Muscle layer of colon (tissue), 2 donors: ENCODE data around the gene TAF12.
A peak's percentile ranks its signal among the peaks of the same experiment; 100 is the strongest.
"Not testable (repeated sequence)": the region's sequence is repeated elsewhere in the genome, so short reads cannot be mapped to it uniquely, and the experiment has no call there.

ENCODE experiments used
- H3K27ac ChIP-seq: one replicate; pipeline ENCODE4 v1.7.0; 2013; ENCODE audit warnings: low read depth, mild to moderate bottlenecking, low read length, moderate library complexity
- H3K27me3 ChIP-seq, 2 donors: one replicate each; pipeline ENCODE4 v1.7.0; 2013; ENCODE audit warnings: low read length in 2 of 2, mild to moderate bottlenecking in 2 of 2; ENCODE audit not compliant: insufficient read depth in 2 of 2, control insufficient read depth in 1 of 2
- H3K36me3 ChIP-seq: one replicate; pipeline ENCODE4 v1.7.0; 2013; ENCODE audit warnings: mild to moderate bottlenecking, low read length; ENCODE audit not compliant: insufficient read depth
- H3K4me1 ChIP-seq: one replicate; pipeline ENCODE4 v1.7.0; 2013; ENCODE audit warnings: mild to moderate bottlenecking, low read length; ENCODE audit not compliant: insufficient read depth
- H3K4me3 ChIP-seq, 2 donors: one replicate each; pipeline ENCODE4 v1.7.0; 2013; ENCODE audit warnings: low read length in 2 of 2, low read depth in 1 of 2, mild to moderate bottlenecking in 1 of 2, moderate library complexity in 1 of 2
- H3K9ac ChIP-seq: one replicate; pipeline ENCODE4 v1.7.0; 2013; ENCODE audit warnings: low read length
- H3K9me3 ChIP-seq: one replicate; pipeline ENCODE4 v1.7.0; 2013; ENCODE audit warnings: mild to moderate bottlenecking, low read length
- donor health status: abdominal sarcoma.
- donor health status: Adenocarcinoma of cecum.

The TAF12 gene

GRCh38 chr1:28663871-28664470 lies 21.1 kb upstream of the TAF12 start:
- Histone ChIP-seq H3K9me3 (no peaks in the 10 kb centered on the region), H3K4me1 (peaks cover 6% of the 10 kb centered on the region), H3K27me3 (no peaks in the 10 kb centered on the region), H3K27ac (no peak overlapping the region), H3K4me3 (no peak overlapping the region), H3K36me3 (no peaks in the 10 kb centered on the region), H3K9ac (no peak overlapping the region)

- Histone ChIP-seq H3K4me3 (no peak overlapping the region), H3K27ac (no peak overlapping the region), H3K27me3 (no peaks in the 10 kb centered on the region), H3K36me3 (no peaks in the 10 kb centered on the region), H3K4me1 (no peaks in the 10 kb centered on the region), H3K9me3 (no peaks in the 10 kb centered on the region), H3K9ac (no peak overlapping the region)
Observed at GRCh38 chr1:28656335-28656734, 13.5 kb upstream of the TAF12 start.

- H3K4me3 ChIP-seq, H3K36me3 ChIP-seq, H3K9ac ChIP-seq, H3K9me3 ChIP-seq, H3K27ac ChIP-seq, H3K27me3 ChIP-seq, H3K4me1 ChIP-seq: not testable (repeated sequence)
Observed at GRCh38 chr1:28655448-28656311, 12.8 kb upstream of the TAF12 start.

- H3K9me3 ChIP-seq, H3K27ac ChIP-seq, H3K4me3 ChIP-seq, H3K9ac ChIP-seq, H3K4me1 ChIP-seq, H3K36me3 ChIP-seq, H3K27me3 ChIP-seq: not testable (repeated sequence)
Observed at GRCh38 chr1:28653870-28654269, 11.0 kb upstream of the TAF12 start.

GRCh38 chr1:28653063-28653462 lies 10.2 kb upstream of the TAF12 start:
- H3K4me1 ChIP-seq, H3K4me3 ChIP-seq, H3K36me3 ChIP-seq, H3K27me3 ChIP-seq, H3K9ac ChIP-seq, H3K9me3 ChIP-seq, H3K27ac ChIP-seq: not testable (repeated sequence)

GRCh38 chr1:28648474-28649198 lies 5.8 kb upstream of the TAF12 start, which contains the start of gene RNU11:
Gene RNU11 (plus strand): TSS chr1:28648600.
- peak within 1 kb of the TSS; percentile 42 for H3K27ac ChIP-seq
- H3K9ac ChIP-seq, result peak within 1 kb of the TSS; percentile 42
- H3K9me3 ChIP-seq, result no peaks in the 10 kb centered on the region
- H3K4me3 ChIP-seq, result peak within 1 kb of the TSS in 1 of 2 donors; percentile 72
- H3K36me3 ChIP-seq, result no peaks in the 10 kb centered on the region
- peaks cover 17% of the 10 kb centered on the region for H3K4me1 ChIP-seq
- no peaks in the 10 kb centered on the region for H3K27me3 ChIP-seq

- Histone ChIP-seq H3K4me1 (peaks cover 17% of the 10 kb centered on the region), H3K4me3 (peak overlapping the region in 1 of 2 donors; percentile 72), H3K36me3 (no peaks in the 10 kb centered on the region), H3K9ac (peak overlapping the region; percentile 42), H3K9me3 (no peaks in the 10 kb centered on the region), H3K27ac (peak overlapping the region; percentile 42), H3K27me3 (no peaks in the 10 kb centered on the region)
Observed at GRCh38 chr1:28648008-28648473, 5.2 kb upstream of the TAF12 start.

GRCh38 chr1:28646040-28646439 lies 3.2 kb upstream of the TAF12 start:
- Histone ChIP-seq H3K27me3 (no peaks in the 10 kb centered on the region), H3K9me3 (no peaks in the 10 kb centered on the region), H3K36me3 (no peaks in the 10 kb centered on the region), H3K27ac (no peak overlapping the region), H3K4me1 (peaks cover 27% of the 10 kb centered on the region), H3K4me3 (no peak overlapping the region), H3K9ac (no peak overlapping the region)

- H3K27ac ChIP-seq, H3K9me3 ChIP-seq, H3K9ac ChIP-seq, H3K27me3 ChIP-seq, H3K4me3 ChIP-seq, H3K36me3 ChIP-seq: not testable (repeated sequence)
- peaks cover 33% of the 10 kb centered on the region for H3K4me1 ChIP-seq
Observed at GRCh38 chr1:28645406-28645805, 2.5 kb upstream of the TAF12 start.

GRCh38 chr1:28644494-28644893 lies 1.6 kb upstream of the TAF12 start:
- no peak overlapping the region for H3K27ac ChIP-seq
- peak overlapping the region; percentile 66 for H3K9ac ChIP-seq
- peak overlapping the region in 1 of 2 donors; percentile 92 for H3K4me3 ChIP-seq

GRCh38 chr1:28642056-28642846 lies 616 bp downstream of the TAF12 start:
- peak overlapping the region; percentile 47 to 92 for H3K4me3 ChIP-seq
- H3K27me3 ChIP-seq, result no peaks in the 10 kb centered on the region
- H3K27ac ChIP-seq, result peak overlapping the region; percentile 82
- peak overlapping the region; percentile 94 for H3K9ac ChIP-seq
- H3K4me1 ChIP-seq, result peaks cover 25% of the 10 kb centered on the region
- H3K36me3 ChIP-seq, result no peaks in the 10 kb centered on the region
- no peaks in the 10 kb centered on the region for H3K9me3 ChIP-seq

More at GRCh38 chr1:28644494-28644893, 1.6 kb upstream of the TAF12 start:
- H3K4me1 ChIP-seq, result peaks cover 32% of the 10 kb centered on the region
- H3K36me3 ChIP-seq, result no peaks in the 10 kb centered on the region
- H3K27me3 ChIP-seq, result no peaks in the 10 kb centered on the region
- no peaks in the 10 kb centered on the region for H3K9me3 ChIP-seq
